Endothelial cell of umbilical vein (primary cell): ENCODE measurements around the gene C12orf76.

Experiments used
- EZH2 ChIP-seq: IDR thresholded peaks from 2 replicates; pipeline ENCODE4 v1.6.1; 2012; ENCODE audit warnings: borderline replicate concordance, low read depth, mild to moderate bottlenecking, moderate library complexity, low read length, inconsistent platforms; ENCODE audit not compliant: severe bottlenecking
- FOS ChIP-seq: IDR thresholded peaks from 2 replicates; pipeline ENCODE4 v1.6.1; 2011; ENCODE audit warnings: mild to moderate bottlenecking, low read length, moderate library complexity, borderline replicate concordance; ENCODE audit not compliant: insufficient read depth
- POLR2A ChIP-seq: IDR thresholded peaks from 2 replicates; pipeline ENCODE4 v1.6.1; 2012; ENCODE audit warnings: low read depth, mild to moderate bottlenecking, control low read depth, low read length
- POLR2AphosphoS5 ChIP-seq: IDR thresholded peaks from 2 replicates; pipeline ENCODE4 v1.6.1; 2012; ENCODE audit warnings: low read depth, mild to moderate bottlenecking, control low read depth, low read length, moderate library complexity; ENCODE audit not compliant: insufficient read depth
- TF ChIP-seq, protein P1 (sequence below), 2 donors: IDR thresholded peaks; 1 replicate in 1 of 2; 2 replicates in 1 of 2; pipeline ENCODE4 v1.5.1; 2011; ENCODE audit warnings: low read length in 2 of 2, mild to moderate bottlenecking in 2 of 2, moderate library complexity in 2 of 2, control low read depth in 1 of 2, inconsistent platforms in 1 of 2, low read depth in 1 of 2; ENCODE audit not compliant: insufficient read depth in 1 of 2; ENCODE audit errors: extremely low read depth in 1 of 2

GRCh38 chr12:110067531-110067930 lies 19.2 kb upstream of the C12orf76 start:
- TF ChIP-seq POLR2AphosphoS5, result no peak
- TF ChIP-seq EZH2, result no peak
- TF ChIP-seq, protein P1, sequence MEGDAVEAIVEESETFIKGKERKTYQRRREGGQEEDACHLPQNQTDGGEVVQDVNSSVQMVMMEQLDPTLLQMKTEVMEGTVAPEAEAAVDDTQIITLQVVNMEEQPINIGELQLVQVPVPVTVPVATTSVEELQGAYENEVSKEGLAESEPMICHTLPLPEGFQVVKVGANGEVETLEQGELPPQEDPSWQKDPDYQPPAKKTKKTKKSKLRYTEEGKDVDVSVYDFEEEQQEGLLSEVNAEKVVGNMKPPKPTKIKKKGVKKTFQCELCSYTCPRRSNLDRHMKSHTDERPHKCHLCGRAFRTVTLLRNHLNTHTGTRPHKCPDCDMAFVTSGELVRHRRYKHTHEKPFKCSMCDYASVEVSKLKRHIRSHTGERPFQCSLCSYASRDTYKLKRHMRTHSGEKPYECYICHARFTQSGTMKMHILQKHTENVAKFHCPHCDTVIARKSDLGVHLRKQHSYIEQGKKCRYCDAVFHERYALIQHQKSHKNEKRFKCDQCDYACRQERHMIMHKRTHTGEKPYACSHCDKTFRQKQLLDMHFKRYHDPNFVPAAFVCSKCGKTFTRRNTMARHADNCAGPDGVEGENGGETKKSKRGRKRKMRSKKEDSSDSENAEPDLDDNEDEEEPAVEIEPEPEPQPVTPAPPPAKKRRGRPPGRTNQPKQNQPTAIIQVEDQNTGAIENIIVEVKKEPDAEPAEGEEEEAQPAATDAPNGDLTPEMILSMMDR (IDR thresholded peaks at IDR 0.05; ENCODE audit: extremely low read depth in 1 of 2, insufficient read depth in 1 of 2, low read depth in 1 of 2, low read length in 2 of 2), result no peak
- TF ChIP-seq POLR2A, result no peak
- no peak for TF ChIP-seq FOS
